ENCODE data around the gene DEPP1.

The DEPP1 gene

GRCh38 chr10:44955413-44956070, 23.1 kb downstream of the DEPP1 start:
- DNase-seq (ENCODE audit: low read depth in 3 of 3, low spot score in 1 of 3): no peak

- DNase-seq (ENCODE audit: low read depth in 3 of 3, low spot score in 1 of 3): no peak
Measured at GRCh38 chr10:44954962-44955361, 23.6 kb downstream of the DEPP1 start.

- no peak for DNase-seq (ENCODE audit: low read depth in 3 of 3, low spot score in 1 of 3)
Measured at GRCh38 chr10:44954042-44954441, 24.6 kb downstream of the DEPP1 start.

- no peak for DNase-seq (ENCODE audit: low read depth in 3 of 3, low spot score in 1 of 3)
Measured at GRCh38 chr10:44952779-44953231, 25.8 kb downstream of the DEPP1 start.

- DNase-seq (ENCODE audit: low read depth in 3 of 3, low spot score in 1 of 3): no peak
Measured at GRCh38 chr10:44951576-44952226, 26.9 kb downstream of the DEPP1 start.

GRCh38 chr10:44950326-44951225, 28.0 kb downstream of the DEPP1 start:
- no peak for DNase-seq (ENCODE audit: low read depth in 3 of 3, low spot score in 1 of 3)

GRCh38 chr10:44949915-44950314, 28.7 kb downstream of the DEPP1 start:
- DNase-seq (ENCODE audit: low read depth in 3 of 3, low spot score in 1 of 3): no peak

GRCh38 chr10:44949127-44949802, 29.3 kb downstream of the DEPP1 start:
- DNase-seq (ENCODE audit: low read depth in 3 of 3, low spot score in 1 of 3): no peak

- no peak for DNase-seq (ENCODE audit: low read depth in 3 of 3, low spot score in 1 of 3)
Measured at GRCh38 chr10:44948642-44949041, 30.0 kb downstream of the DEPP1 start.

- DNase-seq (ENCODE audit: low read depth in 3 of 3, low spot score in 1 of 3): no peak
Measured at GRCh38 chr10:44947371-44948152, 31.0 kb downstream of the DEPP1 start.

- DNase-seq (ENCODE audit: low read depth in 3 of 3, low spot score in 1 of 3): no peak
Measured at GRCh38 chr10:44946205-44946604, 32.4 kb downstream of the DEPP1 start.

- DNase-seq (ENCODE audit: low read depth in 3 of 3, low spot score in 1 of 3): no peak
Measured at GRCh38 chr10:44944354-44944753, 34.3 kb downstream of the DEPP1 start.

GRCh38 chr10:44939691-44940401, 38.8 kb downstream of the DEPP1 start:
- DNase-seq (ENCODE audit: low read depth in 3 of 3, low spot score in 1 of 3): no peak

GRCh38 chr10:44938956-44939355, 39.7 kb downstream of the DEPP1 start:
- DNase-seq (ENCODE audit: low read depth in 3 of 3, low spot score in 1 of 3): no peak

GRCh38 chr10:44937196-44938005, 41.2 kb downstream of the DEPP1 start:
- DNase-seq (ENCODE audit: low read depth in 3 of 3, low spot score in 1 of 3): no peak

- no peak for DNase-seq (ENCODE audit: low read depth in 3 of 3, low spot score in 1 of 3)
Measured at GRCh38 chr10:44936314-44936975, 42.2 kb downstream of the DEPP1 start.

- no peak for DNase-seq (ENCODE audit: low read depth in 3 of 3, low spot score in 1 of 3)
Measured at GRCh38 chr10:44935966-44936295, 42.7 kb downstream of the DEPP1 start.

- DNase-seq (ENCODE audit: low read depth in 3 of 3, low spot score in 1 of 3): no peak
Measured at GRCh38 chr10:44935201-44935965, 43.2 kb downstream of the DEPP1 start.
